ENCODE measurements around the gene SKAP2. TPM values are rescaled to one million over a fixed set of nuclear protein-coding genes. Genes with fewer than 3 reads are reported as not detected.

SKAP2 gene
- polyA plus RNA-seq, 1 of the 3 experiments (the other 2 are of a cell fraction) = 0.69 TPM

DNA sequence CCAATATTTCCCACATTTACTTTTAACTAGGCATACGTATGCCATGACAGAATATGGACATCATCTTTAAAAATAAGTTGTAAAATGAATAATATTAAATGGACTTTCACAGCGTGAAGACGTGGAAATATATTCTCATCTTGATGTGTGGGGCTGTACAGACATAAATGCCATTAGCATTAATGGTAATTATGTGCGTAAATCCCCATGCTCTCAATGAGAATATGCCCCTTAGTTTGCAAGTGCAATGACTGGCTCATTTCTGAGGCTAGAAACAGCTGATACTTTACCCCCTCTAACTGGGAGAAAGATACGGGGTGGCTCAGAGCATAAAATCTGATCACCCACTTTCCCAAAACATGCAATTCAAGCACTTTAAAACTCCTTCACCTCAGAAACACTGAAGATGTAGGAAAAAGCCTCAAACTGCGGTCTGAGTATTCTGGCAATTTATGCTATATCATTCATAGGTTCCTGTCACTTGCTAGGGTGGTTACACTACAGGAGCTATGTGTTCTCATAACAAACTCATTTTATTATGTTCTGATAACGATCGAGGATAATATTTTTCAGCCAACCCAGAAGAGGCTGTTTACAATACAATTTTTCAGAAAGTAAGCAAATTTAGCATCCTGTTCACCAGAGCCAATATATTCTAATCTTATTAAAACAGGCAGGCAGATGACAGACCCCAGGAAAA lies 211.8 kb downstream of the SKAP2 start:
- H4K20me1 ChIP-seq (ENCODE audit: insufficient read depth) = no peaks in the 10 kb centered on the region
- no peak overlapping the region for H3K27ac ChIP-seq (ENCODE audit: low read depth in 2 of 2, low read length in 1 of 2)
- no peak overlapping the region for H3K9ac ChIP-seq
- H3K27me3 ChIP-seq (ENCODE audit: insufficient read depth) = no peaks in the 10 kb centered on the region
- H3K4me1 ChIP-seq (ENCODE audit: control insufficient read depth in 1 of 2, insufficient read depth in 2 of 2, low read depth in 1 of 2, low read length in 1 of 2) = peaks cover 0 to 4% of the 10 kb centered on the region in 2 experiments; a peak in 1 of 4 replicates
- H2AFZ ChIP-seq (ENCODE audit: low read depth) = no peak overlapping the region
- DNase-seq = no peak
- TF ChIP-seq, protein P1, sequence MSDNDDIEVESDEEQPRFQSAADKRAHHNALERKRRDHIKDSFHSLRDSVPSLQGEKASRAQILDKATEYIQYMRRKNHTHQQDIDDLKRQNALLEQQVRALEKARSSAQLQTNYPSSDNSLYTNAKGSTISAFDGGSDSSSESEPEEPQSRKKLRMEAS (IDR thresholded peaks at IDR 0.05; ENCODE audit: low read depth) = no peak
- no peak for TF ChIP-seq MXI1 (IDR thresholded peaks at IDR 0.05; ENCODE audit: low read depth, low read length)
- TF ChIP-seq RAD21 (IDR thresholded peaks at IDR 0.05; ENCODE audit: low read length) = no peak
- no peak for TF ChIP-seq FOXJ3 (CRISPR knock-in tag; IDR thresholded peaks at IDR 0.05)
- TF ChIP-seq, protein P2, sequence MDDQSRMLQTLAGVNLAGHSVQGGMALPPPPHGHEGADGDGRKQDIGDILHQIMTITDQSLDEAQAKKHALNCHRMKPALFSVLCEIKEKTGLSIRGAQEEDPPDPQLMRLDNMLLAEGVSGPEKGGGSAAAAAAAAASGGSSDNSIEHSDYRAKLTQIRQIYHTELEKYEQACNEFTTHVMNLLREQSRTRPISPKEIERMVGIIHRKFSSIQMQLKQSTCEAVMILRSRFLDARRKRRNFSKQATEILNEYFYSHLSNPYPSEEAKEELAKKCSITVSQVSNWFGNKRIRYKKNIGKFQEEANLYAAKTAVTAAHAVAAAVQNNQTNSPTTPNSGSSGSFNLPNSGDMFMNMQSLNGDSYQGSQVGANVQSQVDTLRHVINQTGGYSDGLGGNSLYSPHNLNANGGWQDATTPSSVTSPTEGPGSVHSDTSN (IDR thresholded peaks at IDR 0.05) = no peak
- no peaks in the 10 kb centered on the region for H3K9me3 ChIP-seq
- H3K4me3 ChIP-seq (ENCODE audit: low read depth in 2 of 2, low read length in 1 of 2) = no peak overlapping the region
- ChIA-PET POLR2A (no interaction called here), CTCF (interaction anchor here (1.0 to 1.3 kb wide), 5 partner anchors 15 to 778 kb away, joined by 3 to 6 read pairs (median 4); no protein-coding TSS in a partner anchor)
- no peaks in the 10 kb centered on the region for H3K79me2 ChIP-seq (ENCODE audit: insufficient read depth)
- no peaks in the 10 kb centered on the region for H3K36me3 ChIP-seq (replicated peaks in 1 of 2; ENCODE audit: control insufficient read depth in 1 of 2, insufficient read depth in 2 of 2, low read length in 1 of 2)
- H3K9me2 ChIP-seq = no peaks in the 10 kb centered on the region
- H3K4me2 ChIP-seq = no peak overlapping the region
- WGBS (ENCODE audit: low lambda C conversion rate) = 54% methylated on average over 8 of the region's 8 CpGs
- H3F3A ChIP-seq (replicated peaks; ENCODE audit: insufficient read depth) = no peaks in the 10 kb centered on the region

DNA sequence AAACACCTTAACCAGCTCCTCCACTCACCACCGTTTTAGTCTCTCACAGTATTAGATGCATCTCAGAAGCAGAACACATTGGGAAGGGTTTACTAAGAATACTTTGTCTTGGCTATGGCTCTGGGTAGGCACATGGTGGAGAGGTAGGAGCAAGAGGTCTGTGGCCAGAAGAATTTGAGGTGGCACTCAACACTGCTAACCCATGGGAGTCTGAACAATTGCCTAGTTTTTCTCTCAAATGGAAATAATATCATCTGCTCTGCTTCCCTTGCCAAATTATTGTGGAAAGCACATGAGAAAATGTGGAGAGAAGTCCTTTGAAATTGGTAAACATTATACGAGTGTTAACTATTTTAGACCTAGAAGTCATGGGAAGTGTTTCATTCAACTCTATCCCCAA lies 214.3 kb downstream of the SKAP2 start:
- Histone ChIP-seq H3K9me3 (no peaks in the 10 kb centered on the region), H2AFZ (ENCODE audit: low read depth) (no peak overlapping the region), H3F3A (replicated peaks; ENCODE audit: insufficient read depth) (no peaks in the 10 kb centered on the region), H3K27ac (ENCODE audit: low read depth in 2 of 2, low read length in 1 of 2) (no peak overlapping the region), H4K20me1 (ENCODE audit: insufficient read depth) (no peaks in the 10 kb centered on the region), H3K79me2 (ENCODE audit: insufficient read depth) (no peaks in the 10 kb centered on the region), H3K36me3 (replicated peaks in 1 of 2; ENCODE audit: control insufficient read depth in 1 of 2, insufficient read depth in 2 of 2, low read length in 1 of 2) (no peaks in the 10 kb centered on the region), H3K27me3 (ENCODE audit: insufficient read depth) (no peaks in the 10 kb centered on the region), H3K4me3 (ENCODE audit: low read depth in 2 of 2, low read length in 1 of 2) (no peak overlapping the region), H3K9ac (no peak overlapping the region), H3K4me1 (ENCODE audit: control insufficient read depth in 1 of 2, insufficient read depth in 2 of 2, low read depth in 1 of 2, low read length in 1 of 2) (peaks cover 0 to 4% of the 10 kb centered on the region in 2 experiments; a peak in 1 of 4 replicates), H3K4me2 (no peak overlapping the region), H3K9me2 (no peaks in the 10 kb centered on the region)
- ChIA-PET CTCF (interaction anchor here (1.0 to 1.2 kb wide), 2 partner anchors 280 to 285 kb away, joined by 3 to 5 read pairs; no protein-coding TSS in a partner anchor), POLR2A (no interaction called here)
- 30% methylated on average over 2 of the region's 2 CpGs for WGBS (ENCODE audit: low lambda C conversion rate)
- TF ChIP-seq, protein P3, sequence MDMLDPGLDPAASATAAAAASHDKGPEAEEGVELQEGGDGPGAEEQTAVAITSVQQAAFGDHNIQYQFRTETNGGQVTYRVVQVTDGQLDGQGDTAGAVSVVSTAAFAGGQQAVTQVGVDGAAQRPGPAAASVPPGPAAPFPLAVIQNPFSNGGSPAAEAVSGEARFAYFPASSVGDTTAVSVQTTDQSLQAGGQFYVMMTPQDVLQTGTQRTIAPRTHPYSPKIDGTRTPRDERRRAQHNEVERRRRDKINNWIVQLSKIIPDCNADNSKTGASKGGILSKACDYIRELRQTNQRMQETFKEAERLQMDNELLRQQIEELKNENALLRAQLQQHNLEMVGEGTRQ (IDR thresholded peaks at IDR 0.05; ENCODE audit: borderline replicate concordance, low read depth, low read length) = no peak
- no peak for TF ChIP-seq ELF1 (IDR thresholded peaks at IDR 0.05)
- TF ChIP-seq TEAD4 (IDR thresholded peaks at IDR 0.05; ENCODE audit: borderline replicate concordance, insufficient read depth) = no peak
- TF ChIP-seq GATA2 (CRISPR knock-in tag; IDR thresholded peaks at IDR 0.05) = no peak
- no peak for TF ChIP-seq JUND (IDR thresholded peaks at IDR 0.05)
- no peak for DNase-seq
